Measurements from ENCODE around the gene ARMH4. TPM values are rescaled to one million over a fixed set of nuclear protein-coding genes. Genes with fewer than 3 reads are reported as not detected.

The ARMH4 gene
- total RNA-seq, 1 donor from 2014 or later = not detected

GRCh38 chr14:58089612-58090011 lies 62.4 kb downstream of the ARMH4 start:
- TF ChIP-seq, protein P1, sequence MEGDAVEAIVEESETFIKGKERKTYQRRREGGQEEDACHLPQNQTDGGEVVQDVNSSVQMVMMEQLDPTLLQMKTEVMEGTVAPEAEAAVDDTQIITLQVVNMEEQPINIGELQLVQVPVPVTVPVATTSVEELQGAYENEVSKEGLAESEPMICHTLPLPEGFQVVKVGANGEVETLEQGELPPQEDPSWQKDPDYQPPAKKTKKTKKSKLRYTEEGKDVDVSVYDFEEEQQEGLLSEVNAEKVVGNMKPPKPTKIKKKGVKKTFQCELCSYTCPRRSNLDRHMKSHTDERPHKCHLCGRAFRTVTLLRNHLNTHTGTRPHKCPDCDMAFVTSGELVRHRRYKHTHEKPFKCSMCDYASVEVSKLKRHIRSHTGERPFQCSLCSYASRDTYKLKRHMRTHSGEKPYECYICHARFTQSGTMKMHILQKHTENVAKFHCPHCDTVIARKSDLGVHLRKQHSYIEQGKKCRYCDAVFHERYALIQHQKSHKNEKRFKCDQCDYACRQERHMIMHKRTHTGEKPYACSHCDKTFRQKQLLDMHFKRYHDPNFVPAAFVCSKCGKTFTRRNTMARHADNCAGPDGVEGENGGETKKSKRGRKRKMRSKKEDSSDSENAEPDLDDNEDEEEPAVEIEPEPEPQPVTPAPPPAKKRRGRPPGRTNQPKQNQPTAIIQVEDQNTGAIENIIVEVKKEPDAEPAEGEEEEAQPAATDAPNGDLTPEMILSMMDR (IDR thresholded peaks at IDR 0.05) = no peak
- Mint-ChIP-seq H3K4me1 (no peaks in the 10 kb centered on the region), H3K36me3 (ENCODE audit: low read depth) (no peaks in the 10 kb centered on the region), H3K27me3 (peaks cover 6% of the 10 kb centered on the region), H3K4me3 (no peak overlapping the region), H3K9me3 (no peaks in the 10 kb centered on the region), H3K27ac (no peak overlapping the region)
- ChIA-PET POLR2A (no interaction called here), CTCF (interaction anchor here (1.0 to 1.4 kb wide), 2 partner anchors 15 to 18 kb away, joined by 4 read pairs; no protein-coding TSS in a partner anchor)
- no peak for ATAC-seq (ENCODE audit: low read depth)
- DNase-seq = no peak
- intact Hi-C loops (cut with micrococcal nuclease) = no loop called here

- H3K27ac Mint-ChIP-seq = no peak overlapping the region
- ChIA-PET CTCF (interaction anchor here (1.0 to 1.4 kb wide), 2 partner anchors 14 to 17 kb away, joined by 4 read pairs; no protein-coding TSS in a partner anchor), POLR2A (no interaction called here)
Observed at GRCh38 chr14:58088961-58089360, 63.1 kb downstream of the ARMH4 start.

DNA sequence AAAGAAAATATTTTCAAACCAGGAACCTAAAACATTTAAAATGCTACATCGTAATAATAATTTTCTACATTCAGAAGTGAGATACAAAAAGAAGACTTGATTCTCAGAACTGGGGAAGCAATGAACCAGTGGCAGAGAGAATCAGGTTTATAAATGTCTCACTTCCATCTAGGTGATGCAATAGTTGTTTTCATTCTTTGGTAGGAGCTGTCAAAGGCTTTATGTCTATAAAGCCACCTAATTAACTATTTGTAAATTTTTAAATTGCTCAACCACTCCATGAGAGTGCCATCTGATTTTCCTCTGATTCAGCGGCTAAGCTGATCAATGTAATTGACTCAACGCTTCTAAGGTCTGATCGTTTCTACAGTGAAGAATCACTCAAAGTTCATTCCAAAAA lies 66.1 kb downstream of the ARMH4 start:
- Mint-ChIP-seq H3K27ac (no peak overlapping the region), H3K27me3 (peaks cover 7% of the 10 kb centered on the region), H3K36me3 (ENCODE audit: low read depth) (no peaks in the 10 kb centered on the region), H3K4me1 (no peaks in the 10 kb centered on the region), H3K4me3 (no peak overlapping the region), H3K9me3 (no peaks in the 10 kb centered on the region)
- intact Hi-C loops (cut with micrococcal nuclease) = no loop called here
- ATAC-seq (ENCODE audit: low read depth) = no peak
- TF ChIP-seq, protein P1 (IDR thresholded peaks at IDR 0.05) = no peak
- no peak for DNase-seq
- CTCF ChIA-PET = no interaction called here
- POLR2A ChIA-PET = no interaction called here

More at GRCh38 chr14:58088961-58089360, 63.1 kb downstream of the ARMH4 start:
- no peak for DNase-seq
- no peaks in the 10 kb centered on the region for H3K4me1 Mint-ChIP-seq
- ATAC-seq (ENCODE audit: low read depth) = no peak
- intact Hi-C loops (cut with micrococcal nuclease) = no loop called here
- H3K27me3 Mint-ChIP-seq = peaks cover 7% of the 10 kb centered on the region
- H3K4me3 Mint-ChIP-seq = no peak overlapping the region
- no peaks in the 10 kb centered on the region for H3K9me3 Mint-ChIP-seq
- TF ChIP-seq, protein P1 (IDR thresholded peaks at IDR 0.05) = no peak
- H3K36me3 Mint-ChIP-seq (ENCODE audit: low read depth) = no peaks in the 10 kb centered on the region

DNA sequence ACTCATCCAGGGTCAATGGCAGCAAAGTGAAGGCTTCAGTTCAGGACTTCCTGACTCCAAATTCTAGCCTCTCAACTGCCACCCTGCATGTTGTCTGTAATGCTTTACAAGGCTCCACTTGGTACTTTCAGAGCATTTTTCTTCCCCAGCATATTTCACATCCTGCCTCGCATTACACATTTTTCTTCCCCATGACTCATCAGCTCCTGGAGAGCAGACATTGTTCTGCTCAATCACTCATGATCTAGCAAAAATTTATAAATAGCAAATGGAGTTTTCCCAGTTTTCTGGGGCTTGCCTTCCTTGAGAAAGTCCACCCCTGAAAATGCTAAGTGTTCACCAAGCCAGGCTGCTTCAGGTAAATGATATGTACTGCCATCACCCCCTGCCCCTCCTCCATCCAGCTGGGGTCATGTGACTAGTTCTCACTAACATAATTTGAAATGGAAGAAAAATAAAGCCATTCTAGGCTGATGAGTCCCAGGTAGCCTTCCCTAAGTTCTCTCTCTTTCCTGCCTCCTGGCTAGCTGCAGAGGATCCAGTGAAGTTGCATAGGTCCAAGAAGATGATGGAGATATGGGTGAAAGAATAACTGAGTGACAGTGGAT lies 69.4 kb downstream of the ARMH4 start:
- Mint-ChIP-seq H3K4me1 (no peaks in the 10 kb centered on the region), H3K9me3 (no peaks in the 10 kb centered on the region), H3K4me3 (no peak overlapping the region), H3K36me3 (ENCODE audit: low read depth) (no peaks in the 10 kb centered on the region), H3K27ac (no peak overlapping the region), H3K27me3 (peaks cover 10% of the 10 kb centered on the region)
- CTCF ChIA-PET = no interaction called here
- intact Hi-C loops (cut with micrococcal nuclease) = no loop called here
- TF ChIP-seq, protein P1 (IDR thresholded peaks at IDR 0.05) = no peak
- ATAC-seq (ENCODE audit: low read depth) (no peak), DNase-seq (no peak)
- POLR2A ChIA-PET = no interaction called here

GRCh38 chr14:58082011-58082410 lies 70.0 kb downstream of the ARMH4 start:
- H3K36me3 Mint-ChIP-seq (ENCODE audit: low read depth) = no peaks in the 10 kb centered on the region
- CTCF ChIA-PET = no interaction called here
- DNase-seq (no peak), ATAC-seq (ENCODE audit: low read depth) (no peak)
- H3K27me3 Mint-ChIP-seq = peaks cover 10% of the 10 kb centered on the region
- intact Hi-C loops (cut with micrococcal nuclease) = no loop called here
- H3K4me3 Mint-ChIP-seq = no peak overlapping the region
- no peak overlapping the region for H3K27ac Mint-ChIP-seq
- H3K9me3 Mint-ChIP-seq = no peaks in the 10 kb centered on the region
- POLR2A ChIA-PET = no interaction called here
- no peaks in the 10 kb centered on the region for H3K4me1 Mint-ChIP-seq
- TF ChIP-seq, protein P1 (IDR thresholded peaks at IDR 0.05) = no peak
